Liver (tissue), 8 donors: ENCODE results near the gene SORL1-AS1.

Experiments used
- DNase-seq: peaks from one replicate; pipeline ENCODE4 v3.0.0-alpha.2; 2017; ENCODE audit warnings: low spot score
- H3K27ac ChIP-seq, 2 donors: one replicate each; pipeline ENCODE4 v1.7.0; 2013; ENCODE audit warnings: inconsistent platforms in 2 of 2, low read length in 2 of 2, control low read depth in 1 of 2, low read depth in 1 of 2, mild to moderate bottlenecking in 1 of 2
- H3K27me3 ChIP-seq, 4 donors: one replicate each; pipeline versions ENCODE4 v1.6.1 to v1.7.0; 2013; ENCODE audit warnings: low read length in 3 of 4, inconsistent platforms in 1 of 4, mild to moderate bottlenecking in 1 of 4, moderate library complexity in 1 of 4; ENCODE audit not compliant: control insufficient read depth in 4 of 4, insufficient read depth in 4 of 4
- H3K36me3 ChIP-seq, 4 donors: one replicate each; pipeline versions ENCODE4 v1.6.1 to v1.7.0; 2013; ENCODE audit warnings: low read length in 3 of 4, mild to moderate bottlenecking in 3 of 4, low read depth in 1 of 4, moderate library complexity in 1 of 4; ENCODE audit not compliant: control insufficient read depth in 4 of 4, insufficient read depth in 3 of 4
- H3K4me1 ChIP-seq, 4 donors: one replicate each; pipeline versions ENCODE4 v1.6.1 to v1.7.0; 2013; ENCODE audit warnings: low read length in 3 of 4, mild to moderate bottlenecking in 3 of 4, moderate library complexity in 1 of 4; ENCODE audit not compliant: control insufficient read depth in 4 of 4, insufficient read depth in 4 of 4
- H3K4me3 ChIP-seq, 3 donors: one replicate each; pipeline versions ENCODE4 v1.6.1 to v1.7.0; 2013; ENCODE audit warnings: low read length in 3 of 3, control low read depth in 1 of 3, low read depth in 1 of 3, mild to moderate bottlenecking in 1 of 3
- H3K9ac ChIP-seq, 2 donors: one replicate each; pipeline ENCODE4 v1.7.0; 2013; ENCODE audit warnings: low read length in 2 of 2, mild to moderate bottlenecking in 2 of 2, moderate library complexity in 2 of 2, control low read depth in 1 of 2, low read depth in 1 of 2
- H3K9me3 ChIP-seq, 4 donors: one replicate each; pipeline versions ENCODE4 v1.6.1 to v1.7.0; 2013; ENCODE audit warnings: low read length in 3 of 4; ENCODE audit not compliant: control insufficient read depth in 4 of 4
- ATF3 ChIP-seq: IDR thresholded peaks from 2 replicates; pipeline ENCODE4 v1.6.1; 2016; ENCODE audit warnings: antibody characterized with exemption
- CTCF ChIP-seq: fragments of 150-350 bp; IDR thresholded peaks from 2 replicates; pipeline ENCODE4 v1.5.1; 2017; ENCODE audit warnings: improper control_type of control experiment, low read depth, low read length; ENCODE audit not compliant: missing input control
- EGR1 ChIP-seq, 2 donors: IDR thresholded peaks; 2 replicates each; pipeline ENCODE4 v1.6.1; 2016 to 2018; ENCODE audit warnings: antibody characterized with exemption in 2 of 2, low read depth in 2 of 2
- FOXA1 ChIP-seq: IDR thresholded peaks from 2 replicates; pipeline ENCODE4 v1.6.1; 2016; ENCODE audit warnings: antibody characterized with exemption
- FOXA2 ChIP-seq: IDR thresholded peaks from 2 replicates; pipeline ENCODE4 v1.6.1; 2016; ENCODE audit warnings: antibody characterized with exemption
- GABPA ChIP-seq, 2 donors: IDR thresholded peaks in 1 of 2; conservative IDR thresholded peaks in 1 of 2; 2 replicates each; pipeline ENCODE4 v1.6.1; 2016; ENCODE audit warnings: antibody characterized with exemption in 2 of 2, mild to moderate bottlenecking in 1 of 2, moderate library complexity in 1 of 2
- HNF4A ChIP-seq, 2 donors: conservative IDR thresholded peaks; 2 replicates each; pipeline ENCODE4 v1.6.1; 2016; ENCODE audit warnings: antibody characterized with exemption in 2 of 2, mild to moderate bottlenecking in 2 of 2
- HNF4G ChIP-seq: IDR thresholded peaks from 2 replicates; pipeline ENCODE4 v1.6.1; 2016; ENCODE audit warnings: antibody characterized with exemption
- JUND ChIP-seq, 2 donors: IDR thresholded peaks; 2 replicates each; pipeline ENCODE4 v1.6.1; 2016; ENCODE audit warnings: antibody characterized with exemption in 2 of 2
- MAX ChIP-seq: IDR thresholded peaks from 2 replicates; pipeline ENCODE4 v1.6.1; 2016; ENCODE audit warnings: antibody characterized with exemption
- NR2F2 ChIP-seq: IDR thresholded peaks from 2 replicates; pipeline ENCODE4 v1.6.1; 2016; ENCODE audit warnings: antibody characterized with exemption
- RAD21 ChIP-seq, 2 donors: IDR thresholded peaks; 2 replicates each; pipeline ENCODE4 v1.6.1; 2016; ENCODE audit warnings: antibody characterized with exemption in 2 of 2, mild to moderate bottlenecking in 2 of 2
- REST ChIP-seq: IDR thresholded peaks from 2 replicates; pipeline ENCODE4 v1.6.1; 2016; ENCODE audit warnings: antibody characterized with exemption, mild to moderate bottlenecking
- RXRA ChIP-seq, 2 donors: IDR thresholded peaks; 2 replicates each; pipeline ENCODE4 v1.6.1; 2017 to 2018; ENCODE audit warnings: antibody characterized with exemption in 2 of 2, mild to moderate bottlenecking in 1 of 2
- SP1 ChIP-seq: IDR thresholded peaks from 2 replicates; pipeline ENCODE4 v1.6.1; 2018; ENCODE audit warnings: antibody characterized with exemption, mild to moderate bottlenecking
- TAF1 ChIP-seq: conservative IDR thresholded peaks from 2 replicates; pipeline ENCODE4 v1.6.1; 2016; ENCODE audit warnings: antibody characterized with exemption, mild to moderate bottlenecking
- YY1 ChIP-seq: IDR thresholded peaks from 2 replicates; pipeline ENCODE4 v1.6.1; 2016; ENCODE audit warnings: antibody characterized with exemption, mild to moderate bottlenecking
- ZBTB33 ChIP-seq: IDR thresholded peaks from 2 replicates; pipeline ENCODE4 v1.6.1; 2016; ENCODE audit warnings: antibody characterized with exemption
- WGBS: extraction: QIAGEN DNeasy Blood & Tissue Kit; methylation state at CpG from one replicate; pipeline ENCODE4 v1.1.7; 2013; 5-methylcytosine and 5-hydroxymethylcytosine counted together
- donor health status: healthy.
- donor health status: healthy.
- donor health status: healthy.
- donor health status: healthy.
- donor health status: healthy.

The SORL1-AS1 gene

GRCh38 chr11:121483805-121484480 lies 31.2 kb upstream of the SORL1-AS1 start:
- WGBS, result 85% methylated on average over 4 of the region's 4 CpGs
- no peaks in the 10 kb centered on the region for H3K4me1 ChIP-seq
- peaks cover 5 to 32% (median 12%) of the 10 kb centered on the region in 4 donors for H3K36me3 ChIP-seq
- TF ChIP-seq REST (no peak), RXRA (IDR thresholded peaks at IDR 0.05) (no peak), SP1 (no peak)
- no peaks in the 10 kb centered on the region for H3K27me3 ChIP-seq
- H3K4me3 ChIP-seq, result no peak overlapping the region
- no peak overlapping the region for H3K9ac ChIP-seq
- DNase-seq, result no peak
- no peak overlapping the region for H3K27ac ChIP-seq
- no peaks in the 10 kb centered on the region for H3K9me3 ChIP-seq

GRCh38 chr11:121482231-121483129 lies 29.7 kb upstream of the SORL1-AS1 start:
- no peaks in the 10 kb centered on the region for H3K9me3 ChIP-seq
- peaks cover 0 to 9% (median under 1%) of the 10 kb centered on the region in 4 donors for H3K4me1 ChIP-seq
- H3K27me3 ChIP-seq, result no peaks in the 10 kb centered on the region
- no peak for DNase-seq
- peaks cover 0 to 26% (median 4%) of the 10 kb centered on the region in 4 donors for H3K36me3 ChIP-seq
- H3K9ac ChIP-seq, result no peak overlapping the region
- H3K27ac ChIP-seq, result peak overlapping the region; percentile 5 to 14
- no peak for TF ChIP-seq MAX
- no peak for TF ChIP-seq FOXA2
- no peak for TF ChIP-seq ZBTB33
- TF ChIP-seq HNF4G, result no peak
- no peak for TF ChIP-seq FOXA1
- no peak for TF ChIP-seq RXRA (IDR thresholded peaks at IDR 0.05)
- TF ChIP-seq YY1, result no peak
- no peak for TF ChIP-seq REST
- no peak for TF ChIP-seq SP1
- no peak for TF ChIP-seq CTCF
- no peak for TF ChIP-seq JUND (IDR thresholded peaks at IDR 0.05)
- no peak for TF ChIP-seq TAF1
- no peak for TF ChIP-seq GABPA (IDR thresholded peaks at IDR 0.05 in 1 of 2, conservative IDR thresholded peaks at IDR 0.05 in 1 of 2)
- TF ChIP-seq HNF4A (conservative IDR thresholded peaks at IDR 0.05), result no peak
- no peak for TF ChIP-seq RAD21 (IDR thresholded peaks at IDR 0.05)
- TF ChIP-seq NR2F2, result no peak
- no peak for TF ChIP-seq EGR1 (IDR thresholded peaks at IDR 0.05; ENCODE audit: low read depth in 2 of 2)
- TF ChIP-seq ATF3, result no peak
- no peak overlapping the region for H3K4me3 ChIP-seq
- 83% methylated on average over 9 of the region's 9 CpGs for WGBS
